Measurements from ENCODE around the gene GADD45B.

GRCh38 chr19:2436384-2436783, 39.5 kb upstream of the GADD45B start:
- no peak for TF ChIP-seq FOS (IDR thresholded peaks at IDR 0.05; ENCODE audit: borderline replicate concordance, extremely low read depth, insufficient read length)
- TF ChIP-seq ELK1 (IDR thresholded peaks at IDR 0.05; ENCODE audit: low read depth, low read length) = no peak
- TF ChIP-seq SMAD1 (IDR thresholded peaks at IDR 0.05; ENCODE audit: low read depth, partially characterized antibody) = no peak
- TF ChIP-seq CTCF (IDR thresholded peaks at IDR 0.05 in 2 of 3, conservative IDR thresholded peaks at IDR 0.05 in 1 of 3; ENCODE audit: control insufficient read depth in 2 of 3, extremely low read depth in 1 of 3, insufficient read depth in 1 of 3, low read depth in 3 of 3, low read length in 3 of 3) = no peak
- no peak for TF ChIP-seq YY1 (IDR thresholded peaks at IDR 0.05; ENCODE audit: low read depth, low read length)
- no peak for TF ChIP-seq SREBF2 (IDR thresholded peaks at IDR 0.05; ENCODE audit: low read length)
- TF ChIP-seq POLR2A (IDR thresholded peaks at IDR 0.05; ENCODE audit: low read depth, low read length) = no peak
- TF ChIP-seq KDM1A (IDR thresholded peaks at IDR 0.05; ENCODE audit: borderline replicate concordance) = no peak
